Neutrophil (primary cell): Measurements from ENCODE around the gene CR1.
"Not testable (repeated sequence)": the region's sequence is repeated elsewhere in the genome, so short reads cannot be mapped to it uniquely, and the experiment has no call there.

ENCODE experiments used
- H3K27ac ChIP-seq: fragments of 200-600 bp; sonication (generic); 2 replicates; pipeline ENCODE4 v1.5.1; 2016; ENCODE audit warnings: mild to moderate bottlenecking, moderate library complexity
- H3K27me3 ChIP-seq: fragments of 200-600 bp; sonication (generic); 2 replicates; pipeline ENCODE4 v1.6.0; 2016; ENCODE audit warnings: mild to moderate bottlenecking
- H3K36me3 ChIP-seq: fragments of 200-600 bp; sonication (generic); 2 replicates; pipeline ENCODE4 v1.5.1; 2017
- H3K4me1 ChIP-seq, 2 experiments: fragments of 200-600 bp in 1 of 2; sonication (generic) in 1 of 2; 1 replicate in 1 of 2; 2 replicates in 1 of 2; pipeline versions ENCODE4 v1.5.1 to v1.6.1; 2013 to 2016; ENCODE audit warnings: low read depth in 1 of 2, low read length in 1 of 2, mild to moderate bottlenecking in 1 of 2, moderate library complexity in 1 of 2; ENCODE audit not compliant: control insufficient read depth in 1 of 2, insufficient read depth in 1 of 2
- H3K4me3 ChIP-seq, 2 experiments: fragments of 200-600 bp in 1 of 2; sonication (generic) in 1 of 2; 1 replicate in 1 of 2; 2 replicates in 1 of 2; pipeline ENCODE4 v1.5.1; 2013 to 2016; ENCODE audit warnings: low read depth in 1 of 2, low read length in 1 of 2, mild to moderate bottlenecking in 1 of 2, moderate library complexity in 1 of 2
- H3K9me3 ChIP-seq: fragments of 200-600 bp; sonication (generic); 2 replicates; pipeline ENCODE4 v1.5.1; 2016
- CTCF ChIP-seq: fragments of 200-600 bp; sonication (generic); IDR thresholded peaks from 2 replicates; pipeline ENCODE4 v1.5.1; 2016; ENCODE audit warnings: antibody characterized with exemption

Gene CR1

GRCh38 chr1:207670192-207670591, 174.2 kb downstream of the CR1 start:
- H3K4me1 ChIP-seq: no peaks in the 10 kb centered on the region
- no peak for TF ChIP-seq CTCF
- H3K9me3 ChIP-seq: no peaks in the 10 kb centered on the region
- H3K4me3 ChIP-seq: no peak overlapping the region
- no peak overlapping the region for H3K27ac ChIP-seq
- H3K36me3 ChIP-seq: no peaks in the 10 kb centered on the region
- peaks cover 96% of the 10 kb centered on the region for H3K27me3 ChIP-seq

- Histone ChIP-seq H3K9me3 (no peaks in the 10 kb centered on the region), H3K4me3 (no peak overlapping the region), H3K36me3 (no peaks in the 10 kb centered on the region), H3K4me1 (no peaks in the 10 kb centered on the region), H3K27me3 (peaks cover 88% of the 10 kb centered on the region), H3K27ac (no peak overlapping the region)
- no peak for TF ChIP-seq CTCF
Measured at GRCh38 chr1:207670997-207671396, 175.0 kb downstream of the CR1 start.

- Histone ChIP-seq H3K27ac (no peak overlapping the region), H3K9me3 (no peaks in the 10 kb centered on the region), H3K27me3 (peaks cover 72% of the 10 kb centered on the region), H3K36me3 (no peaks in the 10 kb centered on the region), H3K4me3 (no peak overlapping the region), H3K4me1 (no peaks in the 10 kb centered on the region)
- no peak for TF ChIP-seq CTCF
Measured at GRCh38 chr1:207672522-207673130, 176.7 kb downstream of the CR1 start.

- no peaks in the 10 kb centered on the region for H3K4me1 ChIP-seq
- H3K9me3 ChIP-seq: no peaks in the 10 kb centered on the region
- TF ChIP-seq CTCF: no peak
- H3K27ac ChIP-seq: no peak overlapping the region
- peaks cover 64% of the 10 kb centered on the region for H3K27me3 ChIP-seq
- H3K4me3 ChIP-seq: no peak overlapping the region
- H3K36me3 ChIP-seq: no peaks in the 10 kb centered on the region
Measured at GRCh38 chr1:207673399-207673798, 177.4 kb downstream of the CR1 start.

GRCh38 chr1:207676153-207676552, 180.2 kb downstream of the CR1 start:
- H3K9me3 ChIP-seq: no peaks in the 10 kb centered on the region
- H3K4me1 ChIP-seq: no peaks in the 10 kb centered on the region
- no peak overlapping the region for H3K4me3 ChIP-seq
- TF ChIP-seq CTCF: no peak
- H3K36me3 ChIP-seq: no peaks in the 10 kb centered on the region
- no peak overlapping the region for H3K27ac ChIP-seq
- peaks cover 37% of the 10 kb centered on the region for H3K27me3 ChIP-seq

GRCh38 chr1:207680590-207681388, 184.8 kb downstream of the CR1 start:
- not testable (repeated sequence) for H3K27me3 ChIP-seq, H3K4me1 ChIP-seq, H3K36me3 ChIP-seq, H3K4me3 ChIP-seq, H3K9me3 ChIP-seq, H3K27ac ChIP-seq

- not testable (repeated sequence) for H3K36me3 ChIP-seq, H3K4me1 ChIP-seq, H3K27ac ChIP-seq, H3K9me3 ChIP-seq, H3K27me3 ChIP-seq, H3K4me3 ChIP-seq
Measured at GRCh38 chr1:207682872-207683434, 187.0 kb downstream of the CR1 start.

GRCh38 chr1:207690551-207690950, 194.6 kb downstream of the CR1 start:
- not testable (repeated sequence) for H3K27ac ChIP-seq, H3K4me1 ChIP-seq, H3K36me3 ChIP-seq, H3K9me3 ChIP-seq, H3K27me3 ChIP-seq, H3K4me3 ChIP-seq
